ENCODE measurements around the gene AP3D1.
"Not testable (repeated sequence)": the region's sequence is repeated elsewhere in the genome, so short reads cannot be mapped to it uniquely, and the experiment has no call there.

AP3D1 gene

DNA sequence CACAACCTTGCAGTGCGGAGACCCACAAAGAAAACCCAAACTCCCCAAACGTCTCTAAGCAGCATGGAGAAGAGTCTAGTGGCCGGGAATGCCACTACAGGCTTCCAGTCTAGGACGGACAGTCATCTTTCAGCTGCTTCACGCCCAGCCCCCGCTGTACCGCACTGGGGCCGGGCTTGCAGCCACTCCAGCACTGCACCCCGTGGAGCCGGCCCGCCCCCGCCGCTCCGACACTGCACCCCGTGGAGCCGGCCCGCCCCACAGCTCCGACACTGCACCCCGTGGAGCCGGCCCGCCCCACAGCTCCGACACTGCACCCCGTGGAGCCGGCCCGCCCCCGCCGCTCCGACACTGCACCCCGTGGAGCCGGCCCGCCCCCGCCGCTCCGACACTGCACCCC is 23.1 kb downstream of the AP3D1 start:
- DNase-seq (ENCODE audit: low read depth in 2 of 2) = not testable (repeated sequence)

DNA sequence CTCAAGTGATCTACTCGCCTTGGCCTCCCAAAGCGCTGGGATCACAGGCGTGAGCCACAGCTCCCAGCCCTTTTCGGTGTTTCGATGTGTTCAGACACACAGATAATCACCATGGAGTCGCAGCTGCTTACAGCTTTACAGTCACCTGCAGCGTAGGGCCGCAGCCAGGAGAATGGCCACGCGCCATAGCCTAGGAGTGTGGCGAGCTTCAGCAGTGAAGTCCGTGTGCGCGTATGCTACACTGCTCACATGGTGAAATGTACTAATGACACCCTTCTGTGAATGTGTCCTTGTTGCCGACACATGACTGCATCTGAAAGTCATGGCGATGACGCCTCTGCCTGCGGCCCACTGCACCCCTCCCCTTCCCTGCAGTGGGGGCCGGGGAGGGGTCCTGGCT is 23.6 kb downstream of the AP3D1 start:
- DNase-seq (ENCODE audit: low read depth in 2 of 2) = no peak

DNA sequence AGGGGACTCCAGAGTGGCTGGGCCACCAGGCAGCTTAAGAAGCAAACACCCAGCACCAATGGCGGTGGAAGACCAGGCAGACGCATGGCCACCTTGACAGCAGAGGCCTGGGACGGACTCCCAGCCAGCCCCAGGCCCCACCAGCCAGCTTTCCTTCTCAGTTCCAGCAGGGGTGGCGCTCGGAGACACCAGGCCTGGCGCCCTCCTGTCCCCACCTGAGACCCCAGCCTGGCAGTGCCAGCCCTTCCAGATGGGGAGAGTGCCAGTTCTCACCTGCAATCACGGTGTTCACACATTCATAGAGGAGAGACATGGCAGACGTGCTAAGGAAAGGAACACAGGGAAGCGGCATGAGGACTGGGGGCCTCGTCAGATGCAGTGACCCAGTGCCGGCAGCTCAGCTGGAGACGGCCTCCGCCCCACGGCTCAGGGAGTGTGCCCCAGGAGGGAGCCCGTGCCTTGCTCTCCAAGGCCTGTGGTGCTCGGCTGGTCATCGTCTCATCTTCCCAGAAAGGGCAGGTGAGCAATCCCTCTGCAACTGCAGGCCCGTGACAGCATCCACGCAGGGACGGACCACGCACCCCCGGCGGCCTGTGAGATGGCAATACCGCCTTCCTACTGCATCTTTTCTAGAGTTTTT is 24.4 kb downstream of the AP3D1 start:
- DNase-seq (ENCODE audit: low read depth in 2 of 2) = no peak

DNA sequence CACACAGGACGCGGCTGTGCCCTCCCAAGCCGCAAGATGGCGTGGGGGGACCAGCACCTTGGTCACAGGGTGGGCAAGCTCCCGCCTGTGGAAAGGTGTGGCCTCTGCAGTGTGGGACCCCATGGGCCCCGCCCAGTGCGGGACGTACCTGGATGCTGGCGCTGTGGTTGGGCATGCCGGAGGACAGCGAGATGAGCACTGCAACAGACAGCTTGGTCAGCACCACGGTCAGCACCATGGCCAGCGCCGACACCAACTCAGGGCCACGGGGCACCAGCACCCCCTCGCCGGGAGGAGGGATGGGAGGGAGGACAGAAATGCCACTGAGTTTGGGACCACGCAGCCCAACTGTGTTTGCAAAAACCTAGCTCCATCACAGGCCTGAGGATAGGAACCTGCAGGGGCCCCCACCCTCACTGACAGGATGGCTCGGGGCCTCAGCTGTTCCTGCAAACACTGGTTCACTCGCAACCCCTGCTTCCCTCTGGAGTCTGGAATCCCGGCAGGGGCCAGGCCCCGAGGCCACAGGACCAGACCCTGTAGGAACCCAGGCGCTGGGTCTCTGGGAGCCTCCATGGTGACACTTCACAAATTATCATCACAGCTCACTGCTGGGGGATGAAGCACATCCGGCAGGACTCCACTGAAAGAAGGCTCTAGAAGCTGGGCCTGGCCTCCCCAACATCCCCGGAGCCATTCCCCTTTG is 27.5 kb downstream of the AP3D1 start:
- DNase-seq (ENCODE audit: low read depth in 2 of 2) = no peak

DNA sequence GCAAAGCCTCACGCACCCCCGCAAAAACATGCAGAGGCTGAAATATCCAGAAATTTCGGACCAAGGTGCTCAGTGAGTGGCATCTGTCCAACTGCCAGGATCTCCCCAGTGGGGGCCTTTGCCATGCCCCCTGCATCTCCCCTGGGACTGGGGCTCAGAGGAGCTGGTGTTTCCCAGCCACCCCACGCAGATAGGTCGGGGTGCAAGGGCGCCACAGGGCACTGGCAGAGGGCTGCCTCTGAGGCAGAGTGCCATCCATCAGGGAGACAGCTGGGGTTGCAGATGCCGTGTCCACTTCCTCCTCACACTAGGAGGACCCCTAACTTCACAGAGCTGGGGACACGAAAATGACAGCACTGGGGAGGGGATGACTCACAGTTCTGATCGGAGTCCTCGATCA is 28.4 kb downstream of the AP3D1 start:
- no peak for DNase-seq (ENCODE audit: low read depth in 2 of 2)

DNA sequence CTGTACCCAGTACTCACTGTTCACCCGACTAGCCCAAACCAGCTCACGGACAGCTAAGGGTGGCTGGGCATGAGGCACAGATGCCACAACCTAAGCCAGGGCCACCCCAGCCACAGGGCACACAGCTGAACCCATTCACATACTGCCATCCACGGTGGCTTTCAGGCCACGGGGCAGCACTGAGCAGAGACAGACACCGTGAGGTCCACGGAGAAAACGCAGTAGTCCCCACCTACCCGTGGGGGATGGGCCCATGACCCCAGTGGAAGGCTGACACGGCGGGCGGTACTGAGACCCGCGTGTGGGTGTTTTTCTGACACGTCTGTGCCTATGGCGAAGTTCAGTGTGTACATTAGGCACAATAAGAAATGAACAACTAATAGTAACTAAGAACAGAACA is 29.1 kb downstream of the AP3D1 start:
- no peak for DNase-seq (ENCODE audit: low read depth in 2 of 2)

DNA sequence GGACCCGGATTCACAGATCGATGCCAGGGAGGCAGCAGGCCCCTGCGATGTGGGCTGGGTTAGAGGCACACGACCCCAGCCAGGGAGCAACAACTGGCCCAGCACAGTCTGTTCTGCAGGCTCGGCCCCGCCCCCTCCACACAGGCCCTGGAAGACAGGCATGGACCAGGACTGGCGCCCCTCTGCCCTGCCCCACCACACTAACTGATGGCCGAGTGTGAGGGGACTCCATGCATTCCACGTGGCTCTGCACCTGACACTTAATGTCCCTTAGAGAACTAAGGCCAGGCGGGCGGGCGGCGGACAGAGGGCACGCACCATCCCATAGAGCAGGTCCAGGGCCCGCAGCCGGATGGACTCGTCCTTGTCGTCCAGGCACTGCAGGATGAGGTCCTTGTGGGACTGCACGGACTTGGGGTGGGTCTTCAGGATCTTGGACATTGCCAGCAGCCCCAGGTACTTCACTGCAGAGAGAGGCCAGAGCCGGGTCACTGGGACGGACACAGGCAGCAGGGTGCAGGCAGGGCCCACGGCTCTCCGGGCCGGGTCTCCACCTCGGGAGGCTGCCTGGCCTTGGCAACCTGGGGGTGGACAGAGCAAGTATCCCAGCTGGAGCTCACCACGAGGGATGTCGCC is 29.8 kb downstream of the AP3D1 start:
- no peak for DNase-seq (ENCODE audit: low read depth in 2 of 2)

DNA sequence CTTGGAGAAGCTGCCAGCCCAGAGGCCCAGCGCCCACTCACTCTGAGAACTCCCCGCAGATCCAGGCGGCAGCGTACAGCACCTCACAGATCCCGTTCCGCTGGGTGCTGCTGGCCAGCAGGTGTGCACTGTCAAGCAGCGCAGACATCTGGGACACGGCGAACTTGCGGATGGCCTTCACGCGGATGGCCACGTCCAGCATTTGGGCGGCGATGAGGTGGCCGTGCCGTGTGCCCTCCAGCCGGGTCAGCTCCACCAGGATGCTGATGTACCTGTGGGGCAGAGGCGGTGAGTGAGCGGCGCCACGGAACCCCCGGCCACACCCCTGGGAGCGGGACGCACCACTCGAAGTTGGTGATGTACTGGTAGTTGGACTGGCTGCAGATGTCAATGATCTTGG is 30.5 kb downstream of the AP3D1 start:
- DNase-seq (ENCODE audit: low read depth in 2 of 2) = no peak

DNA sequence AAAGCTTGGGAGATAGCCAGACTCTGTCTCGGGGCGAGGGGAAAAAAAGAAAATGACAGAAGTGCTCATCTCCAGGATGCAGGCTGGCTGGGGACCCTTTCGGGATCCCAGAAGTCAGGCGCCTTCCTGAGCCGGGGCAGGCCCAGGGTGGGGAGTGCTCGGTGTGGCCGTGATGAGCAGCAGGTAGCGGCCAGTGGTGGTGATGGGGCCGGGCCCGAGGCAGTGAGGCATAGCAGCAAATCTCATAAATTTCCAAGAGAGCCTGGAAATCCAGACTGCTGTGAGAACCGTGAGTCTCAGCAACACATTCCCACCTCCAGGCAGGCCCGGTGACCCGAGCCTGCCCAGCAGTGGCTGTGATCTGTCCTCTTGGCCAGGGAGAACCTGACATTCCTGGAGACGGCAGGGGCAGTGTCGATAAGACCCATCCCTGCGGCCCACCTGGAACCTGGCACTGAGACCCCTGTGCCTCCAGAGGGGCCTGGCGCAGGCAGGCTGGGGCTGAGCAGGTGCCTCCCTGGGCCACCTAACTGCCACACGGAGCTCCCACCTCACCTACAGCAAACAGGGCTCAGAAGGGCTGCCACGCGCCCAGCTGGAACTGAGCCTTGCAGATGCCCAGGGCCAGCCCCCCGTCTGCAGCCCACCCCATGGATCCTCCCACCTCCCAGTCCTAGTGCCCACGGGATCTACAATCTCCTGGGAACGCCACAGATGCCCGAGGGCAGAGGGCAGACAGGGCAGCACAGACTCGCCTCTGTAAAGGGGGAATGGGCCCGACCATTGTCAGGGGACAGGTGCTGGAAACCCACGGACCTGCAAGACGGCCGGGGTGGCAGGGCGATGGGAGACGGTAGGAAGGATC is 31.2 kb downstream of the AP3D1 start:
- DNase-seq (ENCODE audit: low read depth in 2 of 2) = no peak

DNA sequence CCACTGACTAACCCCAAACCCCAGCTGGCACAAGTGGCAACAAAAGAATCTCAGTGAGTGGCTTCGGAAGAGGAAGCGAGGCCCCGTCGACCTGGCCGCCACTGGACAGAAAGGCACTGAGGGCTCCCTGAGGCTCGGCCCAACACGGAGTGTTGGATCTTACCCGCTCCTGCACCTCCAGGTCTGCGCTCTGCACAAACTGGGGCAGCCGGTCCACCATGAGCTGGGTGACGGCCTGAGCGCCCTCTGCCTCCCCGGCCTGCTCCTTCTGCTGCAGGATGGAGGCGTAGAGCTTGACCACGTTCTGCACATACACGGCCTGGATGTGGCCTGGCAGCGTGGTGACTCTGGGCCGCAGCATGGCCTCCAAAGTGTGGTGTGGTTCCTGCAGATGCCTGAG is 32.9 kb downstream of the AP3D1 start:
- DNase-seq (ENCODE audit: low read depth in 2 of 2) = no peak

DNA sequence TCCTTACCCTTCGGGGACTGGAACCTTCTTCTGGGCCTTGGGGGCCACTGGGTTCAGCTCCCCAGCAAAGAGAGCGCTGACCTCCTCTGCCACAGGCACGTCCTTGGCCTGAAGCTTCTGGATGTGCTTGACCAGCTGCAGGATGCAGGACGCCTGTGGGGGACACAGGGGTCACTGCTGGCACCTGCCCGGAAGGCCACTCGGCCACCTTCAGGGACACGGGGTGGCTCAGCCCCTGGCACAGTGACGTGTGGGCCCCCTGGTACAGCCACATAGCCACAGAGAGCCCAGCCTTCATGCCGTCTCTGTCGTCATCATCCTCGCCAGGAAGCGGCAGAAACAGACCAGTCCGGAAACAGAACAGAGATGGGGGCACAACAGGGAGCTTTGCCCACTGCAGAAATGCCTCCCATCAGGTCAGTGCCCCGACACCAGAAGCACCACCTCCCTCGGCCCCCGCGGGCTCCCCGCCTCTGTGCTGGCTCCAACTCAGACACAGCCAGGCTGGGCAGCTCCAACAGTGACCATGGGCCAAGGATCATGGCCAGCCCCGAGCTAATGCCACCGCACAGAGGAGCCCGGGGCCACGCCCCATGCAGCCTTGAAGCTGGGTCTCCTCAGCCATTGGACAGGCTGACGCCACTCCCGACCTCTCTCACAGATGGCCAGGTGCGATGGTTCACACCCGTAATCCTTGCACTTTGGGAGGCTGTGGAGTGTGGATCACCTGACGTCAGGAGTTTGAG is 34.0 kb downstream of the AP3D1 start:
- no peak for DNase-seq (ENCODE audit: low read depth in 2 of 2)

DNA sequence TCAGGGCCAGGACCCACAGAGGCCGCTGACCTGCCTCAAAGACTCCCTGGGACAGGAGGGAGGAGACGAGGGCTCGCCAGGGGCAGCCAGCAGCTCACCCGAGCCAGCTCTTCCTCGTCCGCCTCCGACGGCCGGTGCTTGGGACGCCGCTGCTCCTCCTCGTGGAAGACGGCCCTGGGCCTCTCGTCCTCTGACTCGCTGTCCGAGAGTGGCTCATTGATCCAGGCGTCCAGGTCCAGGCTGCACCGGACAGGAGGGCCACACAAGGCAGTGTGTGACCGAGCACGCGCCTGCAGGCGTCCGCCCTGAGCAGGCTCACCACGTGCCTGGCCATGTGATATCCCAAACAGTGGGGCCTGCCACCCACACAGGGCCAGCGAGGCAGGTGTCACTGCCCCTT is 34.9 kb downstream of the AP3D1 start:
- DNase-seq (ENCODE audit: low read depth in 2 of 2) = no peak

DNA sequence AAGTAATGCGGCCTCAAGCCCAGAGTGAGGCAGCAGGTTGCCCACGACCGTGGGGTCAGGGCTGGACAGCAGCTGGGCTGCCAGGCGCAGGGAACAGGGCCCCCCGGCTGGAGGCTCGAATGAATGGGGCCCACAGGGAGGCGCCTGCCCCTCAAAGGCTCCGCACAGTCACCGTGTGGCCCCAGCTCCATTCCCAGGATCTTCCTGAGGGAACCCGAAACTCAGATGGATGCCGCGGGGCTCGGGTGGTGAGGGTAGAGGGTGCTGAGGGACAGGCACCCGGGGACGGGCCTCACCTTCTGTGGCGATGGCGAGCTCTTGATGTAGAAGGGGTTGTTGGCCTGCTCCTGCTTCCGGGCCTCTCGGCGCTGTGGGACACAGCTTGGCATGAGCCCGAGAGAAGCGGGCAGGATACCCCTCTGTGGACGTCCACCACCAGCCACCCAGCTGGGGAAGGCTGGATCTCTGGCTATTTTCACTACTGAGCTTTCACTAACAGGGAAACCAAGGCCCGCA is 35.4 kb downstream of the AP3D1 start:
- DNase-seq (ENCODE audit: low read depth in 2 of 2) = no peak

DNA sequence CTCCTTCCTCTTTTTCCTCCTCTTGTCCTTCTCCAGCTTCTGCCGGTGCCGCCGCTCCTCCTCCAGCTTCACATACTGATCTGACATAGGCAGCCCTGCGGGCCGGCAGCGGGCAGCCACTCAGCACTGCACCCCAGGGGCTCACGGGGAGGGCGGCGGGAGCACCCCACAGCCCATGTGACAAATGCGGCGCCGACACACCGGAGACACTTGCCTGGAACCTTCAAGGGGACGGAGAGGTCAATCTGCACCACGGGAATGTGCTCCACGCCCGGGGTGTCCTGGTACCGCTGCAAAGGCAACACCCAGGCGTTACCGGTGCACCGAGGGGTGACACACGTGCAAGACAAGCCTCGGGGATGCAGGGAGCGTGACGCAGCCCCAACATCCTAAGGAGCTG is 36.0 kb downstream of the AP3D1 start:
- no peak for DNase-seq (ENCODE audit: low read depth in 2 of 2)

DNA sequence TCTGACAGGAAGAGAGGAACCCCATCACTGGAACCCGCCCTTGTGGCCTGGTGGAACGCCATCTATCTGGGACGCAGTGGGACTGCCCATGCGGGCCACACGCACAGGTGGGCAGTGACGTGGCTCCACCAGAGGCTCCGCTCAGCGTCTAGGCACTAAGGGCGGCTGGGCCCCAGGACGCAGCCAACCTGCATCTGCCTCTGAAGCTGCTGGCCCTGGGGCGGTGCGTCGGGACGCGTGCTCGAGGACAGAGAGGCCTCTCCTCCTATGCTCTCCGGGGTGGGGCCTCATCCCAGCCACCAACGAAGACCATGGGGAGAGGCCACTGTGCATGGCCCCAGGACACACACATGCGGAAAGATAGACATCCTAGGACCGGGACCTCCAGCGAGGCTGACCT is 36.5 kb downstream of the AP3D1 start:
- DNase-seq (ENCODE audit: low read depth in 2 of 2) = no peak

DNA sequence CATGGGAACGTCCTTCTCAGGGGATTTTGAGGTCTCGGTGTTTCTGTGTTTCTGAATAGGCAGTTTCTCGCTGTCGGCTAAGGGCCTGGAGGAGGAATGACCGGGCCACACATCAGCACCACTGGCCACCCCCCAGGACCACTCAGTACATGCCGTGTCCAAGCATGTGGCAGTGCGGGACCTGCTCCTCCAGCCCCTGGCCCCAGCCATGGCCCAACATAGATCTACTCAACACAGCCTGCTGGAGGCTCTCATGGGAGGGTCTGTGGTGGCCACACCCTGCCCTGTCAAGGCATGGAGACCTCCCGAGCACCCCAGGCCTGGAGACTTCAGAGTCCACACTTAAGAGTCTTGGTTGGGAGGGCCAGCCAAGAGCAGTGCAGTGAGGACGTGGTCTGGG is 37.1 kb downstream of the AP3D1 start:
- no peak for DNase-seq (ENCODE audit: low read depth in 2 of 2)

DNA sequence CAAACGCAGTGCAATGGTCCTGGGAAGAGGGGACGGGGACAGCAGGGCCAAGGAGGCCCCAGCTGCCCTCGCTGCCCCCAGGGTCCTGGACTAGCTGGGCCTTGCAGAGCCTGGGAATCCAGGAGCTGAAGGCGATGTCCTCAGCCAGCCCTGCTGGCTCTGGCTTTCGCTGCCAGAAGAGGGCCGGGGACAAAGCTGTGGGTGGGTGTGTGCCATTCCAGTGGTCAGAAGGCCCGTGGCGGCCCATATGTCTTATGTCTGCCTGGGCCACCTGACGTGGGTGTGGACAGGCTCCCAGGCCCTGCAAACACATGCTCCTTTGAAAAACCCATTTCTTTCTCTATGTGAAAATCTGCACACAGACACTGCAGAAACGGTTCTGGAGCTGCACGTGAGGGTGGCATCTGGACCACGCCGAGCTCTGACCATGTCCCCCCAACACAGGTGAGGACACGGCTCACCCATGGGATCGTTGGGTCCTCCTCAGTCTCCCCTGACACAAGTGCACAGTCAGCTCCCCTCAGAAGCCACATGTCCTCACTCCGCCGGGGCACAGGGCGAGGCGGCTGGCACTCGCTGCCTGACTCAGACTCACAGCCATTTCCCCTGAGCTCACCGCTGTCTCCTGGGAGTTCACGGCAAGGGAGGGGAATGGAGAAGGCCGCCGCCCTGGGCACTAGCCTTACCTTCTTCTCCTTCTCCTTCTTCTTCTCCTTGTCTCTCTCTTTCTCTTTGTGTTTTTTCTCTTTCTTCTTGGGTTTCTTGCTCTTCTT is 37.7 kb downstream of the AP3D1 start:
- DNase-seq (ENCODE audit: low read depth in 2 of 2) = no peak

DNA sequence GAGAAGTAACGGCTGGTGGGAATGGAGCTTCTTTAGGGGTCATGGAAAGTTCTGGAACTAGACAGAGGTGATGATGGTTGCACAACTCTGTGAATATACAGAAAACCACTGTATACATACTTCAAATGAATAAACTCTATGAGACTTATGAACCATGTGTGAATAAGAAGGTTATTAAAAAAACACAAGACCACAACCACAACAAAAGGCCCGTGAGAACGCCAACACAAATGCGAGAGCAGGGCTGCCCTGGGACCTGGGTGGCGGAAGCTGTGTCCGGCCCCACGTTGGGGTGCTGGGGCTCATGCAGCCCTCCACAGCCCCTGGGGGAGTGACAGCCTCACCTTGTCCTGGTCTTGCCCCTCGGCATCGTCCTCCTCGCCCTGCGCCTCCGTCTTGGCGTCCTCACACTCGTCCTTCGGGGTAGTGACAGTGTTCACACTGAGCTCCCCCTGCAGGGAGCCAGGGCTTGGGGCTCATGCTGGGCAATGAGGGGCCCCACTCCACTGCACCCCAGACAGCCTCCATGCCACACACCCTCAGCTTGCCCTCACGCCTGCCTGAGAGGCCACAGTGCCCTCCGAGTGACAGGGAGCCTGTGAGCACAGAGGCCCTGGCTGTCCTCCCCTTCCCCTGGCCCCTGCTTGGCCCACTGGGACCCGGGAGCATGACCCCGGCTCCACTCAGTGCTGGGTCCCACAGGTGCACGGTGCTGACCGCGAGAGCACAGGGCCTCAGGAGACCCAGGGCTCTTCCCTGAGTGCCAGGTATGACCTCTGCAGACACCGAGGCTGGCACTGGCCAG is 38.6 kb downstream of the AP3D1 start:
- DNase-seq (ENCODE audit: low read depth in 2 of 2) = no peak

DNA sequence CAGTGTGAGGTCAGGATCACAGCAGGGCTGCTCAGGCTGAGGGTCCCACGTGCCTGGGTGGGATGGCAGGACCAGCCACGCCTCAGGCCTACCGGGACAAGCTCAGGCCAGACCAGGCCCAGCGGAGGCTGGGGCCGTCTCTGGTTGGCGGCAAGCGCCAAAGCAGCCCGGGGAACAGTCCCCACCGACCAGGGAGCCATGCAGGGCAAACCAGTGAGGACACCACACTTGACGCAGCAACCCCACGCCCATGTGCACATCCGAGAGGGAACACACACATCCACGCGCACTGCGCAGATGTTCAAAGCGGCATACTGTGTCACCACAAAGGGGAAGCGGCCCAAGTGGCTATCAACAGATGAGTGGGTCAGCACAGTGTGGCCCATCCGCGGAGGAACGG is 39.5 kb downstream of the AP3D1 start:
- DNase-seq (ENCODE audit: low read depth in 2 of 2) = no peak

DNA sequence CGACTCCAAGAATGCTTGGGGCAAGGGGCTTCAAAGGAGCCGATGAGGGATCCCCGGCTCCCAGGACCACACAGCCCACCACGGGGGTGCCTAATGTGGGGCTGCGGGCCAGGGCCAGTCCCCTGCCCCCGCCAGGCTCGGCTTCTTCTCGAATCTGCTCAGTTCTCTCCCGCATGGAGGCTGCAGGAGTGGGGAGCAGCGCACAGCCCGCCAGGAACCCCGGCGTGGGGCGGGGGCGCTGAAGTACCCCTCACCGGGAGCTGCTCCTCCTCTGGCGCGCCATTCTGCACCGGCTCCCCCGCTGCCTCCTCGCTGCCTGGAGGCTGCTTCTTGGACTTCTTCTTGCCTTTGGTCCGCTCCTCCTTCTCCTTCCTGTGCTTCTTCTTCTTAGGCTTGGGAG is 39.9 kb downstream of the AP3D1 start:
- DNase-seq (ENCODE audit: low read depth in 2 of 2) = no peak

Measured in activated CD4-positive, alpha-beta T cell treated with anti-CD3 and anti-CD28 coated beads for 24 hours (primary cell).